Upper lobe of left lung (tissue), 4 donors: ENCODE data around the gene HMGN1.

Experiments
- EP300 ChIP-seq, 4 donors: sonication (generic); formaldehyde crosslinking; IDR thresholded peaks; one replicate each; pipeline ENCODE4 v1.5.1; 2017; ENCODE audit warnings: antibody characterized with exemption in 4 of 4, control low read depth in 2 of 4
- POLR2A ChIP-seq, 4 donors: fragments of 450-650 bp; IDR thresholded peaks; one replicate each; pipeline ENCODE4 v1.5.1; 2016 to 2017; ENCODE audit warnings: antibody characterized with exemption in 4 of 4, mild to moderate bottlenecking in 2 of 4
- POLR2AphosphoS5 ChIP-seq, 2 donors: sonication (generic); formaldehyde crosslinking; IDR thresholded peaks; one replicate each; pipeline ENCODE4 v1.5.1; 2017; ENCODE audit warnings: antibody characterized with exemption in 2 of 2
- TF ChIP-seq, protein P1 (sequence below), 6 experiments: fragments of 450-650 bp in 4 of 6; fragments of 200-600 bp in 2 of 6; sonication (generic) in 2 of 6; IDR thresholded peaks; one replicate each; pipeline ENCODE4 v1.5.1; 2016 to 2019; ENCODE audit warnings: antibody characterized with exemption in 6 of 6

DNA sequence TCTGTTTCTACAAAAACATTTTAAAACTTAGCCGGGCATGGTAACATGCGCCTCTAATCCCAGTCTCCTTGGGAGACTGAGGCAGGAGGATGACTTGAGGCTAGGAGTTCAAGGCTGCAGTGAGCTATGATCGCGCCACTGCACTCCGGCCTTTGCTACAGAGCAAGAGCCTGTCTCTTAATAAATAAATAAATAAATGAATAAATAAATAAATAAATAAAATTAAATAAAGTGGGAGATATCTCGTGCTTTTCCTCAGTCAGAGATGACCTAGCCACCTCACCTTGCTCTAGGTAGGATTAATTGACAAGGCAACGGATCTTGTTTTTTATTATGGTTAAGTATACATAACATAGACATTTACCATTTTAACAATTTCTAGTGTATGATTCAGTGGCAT is 21.2 kb downstream of the HMGN1 start:
- TF ChIP-seq, protein P1, sequence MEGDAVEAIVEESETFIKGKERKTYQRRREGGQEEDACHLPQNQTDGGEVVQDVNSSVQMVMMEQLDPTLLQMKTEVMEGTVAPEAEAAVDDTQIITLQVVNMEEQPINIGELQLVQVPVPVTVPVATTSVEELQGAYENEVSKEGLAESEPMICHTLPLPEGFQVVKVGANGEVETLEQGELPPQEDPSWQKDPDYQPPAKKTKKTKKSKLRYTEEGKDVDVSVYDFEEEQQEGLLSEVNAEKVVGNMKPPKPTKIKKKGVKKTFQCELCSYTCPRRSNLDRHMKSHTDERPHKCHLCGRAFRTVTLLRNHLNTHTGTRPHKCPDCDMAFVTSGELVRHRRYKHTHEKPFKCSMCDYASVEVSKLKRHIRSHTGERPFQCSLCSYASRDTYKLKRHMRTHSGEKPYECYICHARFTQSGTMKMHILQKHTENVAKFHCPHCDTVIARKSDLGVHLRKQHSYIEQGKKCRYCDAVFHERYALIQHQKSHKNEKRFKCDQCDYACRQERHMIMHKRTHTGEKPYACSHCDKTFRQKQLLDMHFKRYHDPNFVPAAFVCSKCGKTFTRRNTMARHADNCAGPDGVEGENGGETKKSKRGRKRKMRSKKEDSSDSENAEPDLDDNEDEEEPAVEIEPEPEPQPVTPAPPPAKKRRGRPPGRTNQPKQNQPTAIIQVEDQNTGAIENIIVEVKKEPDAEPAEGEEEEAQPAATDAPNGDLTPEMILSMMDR (IDR thresholded peaks at IDR 0.05), result no peak
- TF ChIP-seq POLR2A (IDR thresholded peaks at IDR 0.05) (no peak), POLR2AphosphoS5 (IDR thresholded peaks at IDR 0.05) (no peak), EP300 (IDR thresholded peaks at IDR 0.05) (no peak)
